IMR-90 (cell line): Measurements from ENCODE around the gene LSG1.
"Not testable (repeated sequence)": the region's sequence is repeated elsewhere in the genome, so short reads cannot be mapped to it uniquely, and the experiment has no call there.

Experiments
- CTCF ChIP-seq: conservative IDR thresholded peaks from 2 replicates; pipeline ENCODE4 v1.5.1; 2012; ENCODE audit warnings: mild to moderate bottlenecking, low read depth, low read length, improper control_type of control experiment
- MAZ ChIP-seq: IDR thresholded peaks from 2 replicates; pipeline ENCODE4 v1.6.1; 2012; ENCODE audit warnings: low read depth, mild to moderate bottlenecking, low read length, improper control_type of control experiment, moderate library complexity, borderline replicate concordance
- NFE2L2 ChIP-seq: fragments of 150-350 bp; IDR thresholded peaks from 2 replicates; pipeline ENCODE4 v1.6.1; 2016; ENCODE audit warnings: low read depth, mild to moderate bottlenecking, low read length
- POLR2A ChIP-seq: IDR thresholded peaks from 2 replicates; pipeline ENCODE4 v1.6.1; 2012; ENCODE audit warnings: mild to moderate bottlenecking, low read depth, low read length
- SMC3 ChIP-seq: fragments of 150-350 bp; IDR thresholded peaks from 2 replicates; pipeline ENCODE4 v1.6.1; 2016; ENCODE audit warnings: low read depth, mild to moderate bottlenecking, antibody characterized with exemption, low read length, moderate library complexity
- USF2 ChIP-seq: fragments of 150-350 bp; IDR thresholded peaks from 2 replicates; pipeline ENCODE4 v1.6.1; 2017; ENCODE audit warnings: mild to moderate bottlenecking, antibody characterized with exemption, low read length, low read depth

- TF ChIP-seq MAZ, POLR2A, NFE2L2, CTCF, USF2, SMC3: not testable (repeated sequence)
These were observed 41.3 kb downstream of the LSG1 start for GRCh38 chr3:194630681-194631080.
